ENCODE results near the gene SEPTIN11. TPM values are rescaled to one million over a fixed set of nuclear protein-coding genes. Genes with fewer than 3 reads are reported as not detected.
A peak's percentile ranks its signal among the peaks of the same experiment; 100 is the strongest.

The SEPTIN11 gene
- total and polyA plus RNA-seq, 2 of the 4 experiments (the other 2 are of a cell fraction): 267 to 573 TPM

DNA sequence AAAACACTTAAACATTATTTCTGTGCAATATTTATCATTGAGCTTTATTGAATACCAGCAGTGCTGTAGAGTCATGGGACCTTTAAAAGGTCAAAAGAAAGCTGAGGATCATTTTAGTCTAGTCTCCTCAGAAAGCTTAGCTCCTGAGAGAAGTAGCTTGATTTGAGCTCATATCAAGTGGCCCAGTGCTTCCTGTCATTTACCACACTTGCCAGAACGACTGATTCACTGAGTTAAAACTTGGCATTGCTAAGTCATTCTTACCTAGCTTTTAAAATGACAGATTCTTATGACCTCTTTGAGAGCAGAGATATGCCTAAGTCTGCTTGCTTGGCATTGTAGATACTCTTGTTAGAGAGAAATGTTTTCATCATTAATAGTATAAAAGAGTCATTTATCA lies 15.2 kb downstream of the SEPTIN11 start:
- no peak overlapping the region; the same call in 1 of the 2 replicates for H3K4me2 ChIP-seq (ENCODE audit: low read depth, low read length)
- H4K5ac ChIP-seq (ENCODE audit: low read depth, low read length): no peak overlapping the region
- ATAC-seq (ENCODE audit: low read depth) (no peak), DNase-seq (no peak)
- no peak overlapping the region for H3K27ac ChIP-seq (ENCODE audit: insufficient read depth, low read length)
- peaks cover 5% of the 10 kb centered on the region for H3K4me1 ChIP-seq (ENCODE audit: control insufficient read depth, insufficient read depth, low read length)
- H3K4ac ChIP-seq (ENCODE audit: low read depth, low read length): no peak overlapping the region
- H2BK20ac ChIP-seq (ENCODE audit: low read depth, low read length): no peak overlapping the region
- H3K56ac ChIP-seq (ENCODE audit: extremely low read depth, insufficient read depth, low read length): no peak overlapping the region
- H2BK120ac ChIP-seq (ENCODE audit: low read depth, low read length): no peak overlapping the region
- peaks cover 93% of the 10 kb centered on the region for H4K20me1 ChIP-seq (ENCODE audit: insufficient read depth, low read length)
- peaks cover 5% of the 10 kb centered on the region; the same call in 1 of the 2 replicates for H3K36me3 ChIP-seq (ENCODE audit: control insufficient read depth, insufficient read depth, low read length)
- peaks cover 6% of the 10 kb centered on the region; the same call in 1 of the 2 replicates for H3K9me1 ChIP-seq (ENCODE audit: insufficient read depth, low read length)
- no peak overlapping the region for H4K8ac ChIP-seq (ENCODE audit: low read depth in 2 of 2, low read length in 2 of 2)
- TF ChIP-seq POLR2A (IDR thresholded peaks at IDR 0.05; ENCODE audit: low read depth, low read length) (no peak), NFE2L2 (IDR thresholded peaks at IDR 0.05; ENCODE audit: low read depth, low read length) (no peak), CEBPB (IDR thresholded peaks at IDR 0.05; ENCODE audit: low read depth, low read length) (no peak)
- no peak overlapping the region for H2BK15ac ChIP-seq (ENCODE audit: low read depth, low read length)
- no peaks in the 10 kb centered on the region for H3K9me3 ChIP-seq (ENCODE audit: control insufficient read depth, insufficient read depth, low read length)
- no peak overlapping the region for H2AK5ac ChIP-seq (ENCODE audit: low read depth, low read length)
- CTCF ChIA-PET: no interaction called here
- dilution Hi-C loops (cut with HindIII; ENCODE audit: low sequenced_read_pairs, unreplicated experiment): no loop called here
- H3K4me3 ChIP-seq (ENCODE audit: insufficient read depth, low read depth, low read length): no peak overlapping the region
- no peak overlapping the region for H3K14ac ChIP-seq (replicated peaks; ENCODE audit: low read depth, low read length)
- H3K23ac ChIP-seq (ENCODE audit: low read depth, low read length): peak overlapping the region; percentile 13; the same call in 1 of the 2 replicates
- H4K91ac ChIP-seq (ENCODE audit: insufficient read depth, low read depth, low read length): no peak overlapping the region
- H2BK5ac ChIP-seq (ENCODE audit: low read depth, low read length, poor library complexity, severe bottlenecking): no peak overlapping the region
- H2AK9ac ChIP-seq (replicated peaks; ENCODE audit: low read depth, low read length, poor library complexity): no peak overlapping the region
- no peak overlapping the region for H3K9ac ChIP-seq (ENCODE audit: low read depth, low read length)
- in situ Hi-C loops (cut with MboI; ENCODE audit: low sequenced_read_pairs): no loop called here
- H3K27me3 ChIP-seq (ENCODE audit: control insufficient read depth, insufficient read depth, low read length): no peaks in the 10 kb centered on the region
- peaks cover 4 to 60% of the 10 kb centered on the region in 2 experiments for H3K79me1 ChIP-seq (ENCODE audit: low read depth in 1 of 2, low read length in 2 of 2)
- intact Hi-C loops (cut with micrococcal nuclease): no loop called here
- POLR2A ChIA-PET (ENCODE audit: unreplicated experiment): interaction anchor here (0.6 kb wide), 1 partner anchor 211 kb away, joined by 5 read pairs; no protein-coding TSS in a partner anchor
- H2AFZ ChIP-seq (replicated peaks; ENCODE audit: low read length, poor library complexity): no peak overlapping the region
- H3K18ac ChIP-seq (ENCODE audit: low read depth, low read length): no peak overlapping the region
- BruUV-seq (replicated peaks): no TSS peak
- no CpG with 5 or more reads among the region's 1 CpG for WGBS, 2 experiments (ENCODE audit: extremely low coverage in 2 of 2, insufficient read length in 1 of 2)

Measured in IMR-90 (cell line).